Measurements from ENCODE around the gene GXYLT1. TPM values are rescaled to one million over a fixed set of nuclear protein-coding genes. Genes with fewer than 3 reads are reported as not detected.

GXYLT1 gene
- total and polyA plus RNA-seq, 2 of the 13 experiments (the other 11 are each of a cell fraction or from before 2014, with no cell fraction given) = 7.8 to 17.0 TPM

DNA sequence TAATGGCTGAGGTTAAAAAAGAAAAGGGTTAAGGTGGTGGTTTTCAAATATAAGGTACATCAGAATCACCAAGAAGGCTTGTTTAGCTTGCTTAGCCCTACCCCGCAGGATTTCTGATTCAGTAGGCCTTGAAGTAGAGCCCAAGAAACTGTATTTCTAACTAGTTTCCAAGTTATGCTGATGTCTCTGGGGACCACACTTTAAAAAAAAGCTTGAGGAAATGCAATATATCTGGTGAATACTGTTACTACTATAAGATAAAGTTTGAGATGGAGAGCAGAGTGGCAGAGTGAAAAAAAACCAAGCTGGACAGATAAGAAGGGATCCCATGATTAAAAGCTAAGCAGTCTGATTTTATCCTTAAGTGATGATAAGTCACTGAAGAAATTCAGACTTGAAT lies 18.3 kb upstream of the GXYLT1 start:
- 93% methylated on average over 1 of the region's 1 CpG for WGBS (ENCODE audit: low lambda C conversion rate)
- FAIRE-seq (no peak), DNase-seq (ENCODE audit: low spot score) (no peak), ATAC-seq (no peak)
- no peaks in the 10 kb centered on the region for H4K20me1 ChIP-seq (ENCODE audit: insufficient read depth, low read length)
- H3K9me3 ChIP-seq (ENCODE audit: low read length) = no peaks in the 10 kb centered on the region
- H3K9ac ChIP-seq (ENCODE audit: insufficient read depth, low read depth, low read length) = no peak overlapping the region
- no peak overlapping the region for H3K4me3 ChIP-seq (replicated peaks in 1 of 3; ENCODE audit: insufficient read depth in 1 of 3, low read depth in 2 of 3, low read length in 3 of 3)
- H2AFZ ChIP-seq (ENCODE audit: low read length) = no peak overlapping the region
- intact Hi-C loops (cut with micrococcal nuclease; ENCODE audit: unreplicated experiment) = no loop called here
- no peaks in the 10 kb centered on the region for H3K27me3 ChIP-seq (ENCODE audit: control insufficient read depth in 1 of 2, insufficient read depth in 2 of 2, low read length in 2 of 2)
- CTCF ChIA-PET (ENCODE audit: low intra/inter-chr PET ratio, low total read pairs) = no interaction called here
- TF ChIP-seq RBFOX2 (IDR thresholded peaks at IDR 0.05; ENCODE audit: low read depth, low read length) (no peak), ETV6 (CRISPR knock-in tag; conservative IDR thresholded peaks at IDR 0.05) (no peak), ZNF773 (CRISPR knock-in tag; IDR thresholded peaks at IDR 0.05; ENCODE audit: borderline replicate concordance) (no peak), FOXA1 (IDR thresholded peaks at IDR 0.05) (no peak), FOXA1 (CRISPR knock-in tag; IDR thresholded peaks at IDR 0.05) (no peak), MATR3 (CRISPR knock-in tag; IDR thresholded peaks at IDR 0.05) (no peak), ZEB1 (IDR thresholded peaks at IDR 0.05; ENCODE audit: insufficient replicate concordance, low read depth) (no peak), TOPORS (CRISPR knock-in tag; IDR thresholded peaks at IDR 0.05) (no peak)
- TF ChIP-seq, protein P1, sequence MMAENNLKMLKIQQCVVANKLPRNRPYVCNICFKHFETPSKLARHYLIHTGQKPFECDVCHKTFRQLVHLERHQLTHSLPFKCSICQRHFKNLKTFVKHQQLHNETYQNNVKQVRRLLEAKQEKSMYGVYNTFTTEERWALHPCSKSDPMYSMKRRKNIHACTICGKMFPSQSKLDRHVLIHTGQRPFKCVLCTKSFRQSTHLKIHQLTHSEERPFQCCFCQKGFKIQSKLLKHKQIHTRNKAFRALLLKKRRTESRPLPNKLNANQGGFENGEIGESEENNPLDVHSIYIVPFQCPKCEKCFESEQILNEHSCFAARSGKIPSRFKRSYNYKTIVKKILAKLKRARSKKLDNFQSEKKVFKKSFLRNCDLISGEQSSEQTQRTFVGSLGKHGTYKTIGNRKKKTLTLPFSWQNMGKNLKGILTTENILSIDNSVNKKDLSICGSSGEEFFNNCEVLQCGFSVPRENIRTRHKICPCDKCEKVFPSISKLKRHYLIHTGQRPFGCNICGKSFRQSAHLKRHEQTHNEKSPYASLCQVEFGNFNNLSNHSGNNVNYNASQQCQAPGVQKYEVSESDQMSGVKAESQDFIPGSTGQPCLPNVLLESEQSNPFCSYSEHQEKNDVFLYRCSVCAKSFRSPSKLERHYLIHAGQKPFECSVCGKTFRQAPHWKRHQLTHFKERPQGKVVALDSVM (CRISPR knock-in tag; IDR thresholded peaks at IDR 0.05) = no peak
- no peak overlapping the region for H3K4me2 ChIP-seq (ENCODE audit: low read depth, low read length)
- POLR2A ChIA-PET = no interaction called here
- no peaks in the 10 kb centered on the region for H3K4me1 ChIP-seq (ENCODE audit: insufficient read depth, low read length)
- no TSS peak for BruUV-seq (replicated peaks)
- H3K36me3 ChIP-seq (replicated peaks in 1 of 2; ENCODE audit: control insufficient read depth in 1 of 2, insufficient read depth in 2 of 2, low read length in 2 of 2) = peaks cover 0 to 10% of the 10 kb centered on the region in 2 experiments; a peak in 4 of 5 replicates
- no peaks in the 10 kb centered on the region for H3K79me2 ChIP-seq (ENCODE audit: insufficient read depth, low read length)
- H3K27ac ChIP-seq (ENCODE audit: extremely low read length, insufficient read depth, low read length) = no peak overlapping the region
- in situ Hi-C loops (cut with HindIII; ENCODE audit: extremely low pct_ligation_motif_present, low pct_unique_long_range_greater_than_20kb) = no loop called here

DNA sequence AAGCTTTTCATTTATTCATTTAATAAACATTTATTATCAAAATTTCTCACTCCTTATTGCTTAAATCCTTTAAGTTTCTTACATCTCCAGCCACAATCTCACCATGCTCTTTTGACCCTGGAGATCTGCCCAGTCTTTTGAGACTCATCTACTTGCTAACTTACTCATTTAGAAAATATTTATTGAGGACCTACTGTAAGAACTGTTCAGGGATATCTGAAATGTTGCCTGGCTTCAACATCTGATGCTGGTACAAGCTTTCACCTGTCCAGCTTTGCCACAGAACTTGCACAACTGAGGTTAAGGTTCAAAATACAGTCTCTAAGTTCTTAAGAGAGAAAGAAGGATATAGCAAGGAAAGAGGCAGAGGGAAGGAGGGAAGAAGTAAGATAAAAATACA lies 17.5 kb upstream of the GXYLT1 start:
- Histone ChIP-seq H3K79me2 (ENCODE audit: insufficient read depth, low read length) (no peaks in the 10 kb centered on the region), H3K27me3 (ENCODE audit: control insufficient read depth in 1 of 2, insufficient read depth in 2 of 2, low read length in 2 of 2) (no peaks in the 10 kb centered on the region), H3K4me1 (ENCODE audit: insufficient read depth, low read length) (no peaks in the 10 kb centered on the region), H2AFZ (ENCODE audit: low read length) (no peak overlapping the region), H4K20me1 (ENCODE audit: insufficient read depth, low read length) (no peaks in the 10 kb centered on the region), H3K27ac (ENCODE audit: extremely low read length, insufficient read depth, low read length) (no peak overlapping the region), H3K36me3 (replicated peaks in 1 of 2; ENCODE audit: control insufficient read depth in 1 of 2, insufficient read depth in 2 of 2, low read length in 2 of 2) (peaks cover 0 to 10% of the 10 kb centered on the region in 2 experiments; a peak in 4 of 5 replicates), H3K9me3 (ENCODE audit: low read length) (no peaks in the 10 kb centered on the region), H3K4me2 (ENCODE audit: low read depth, low read length) (no peak overlapping the region), H3K9ac (ENCODE audit: insufficient read depth, low read depth, low read length) (no peak overlapping the region), H3K4me3 (replicated peaks in 1 of 3; ENCODE audit: insufficient read depth in 1 of 3, low read depth in 2 of 3, low read length in 3 of 3) (no peak overlapping the region)
- FAIRE-seq = no peak
- intact Hi-C loops (cut with micrococcal nuclease; ENCODE audit: unreplicated experiment) = no loop called here
- ChIA-PET POLR2A (no interaction called here), CTCF (ENCODE audit: low intra/inter-chr PET ratio, low total read pairs) (no interaction called here)
- in situ Hi-C loops (cut with HindIII; ENCODE audit: extremely low pct_ligation_motif_present, low pct_unique_long_range_greater_than_20kb) = no loop called here
- TF ChIP-seq TCF7L2 (IDR thresholded peaks at IDR 0.05; ENCODE audit: low read depth, low read length) (no peak), KLF12 (CRISPR knock-in tag; IDR thresholded peaks at IDR 0.05; ENCODE audit: borderline replicate concordance) (no peak)
- no TSS peak for BruUV-seq (replicated peaks)
- ATAC-seq = no peak
- DNase-seq (ENCODE audit: low spot score) = no peak

Measured in HepG2 (cell line).